Lower leg skin (tissue), 4 donors: Measurements from ENCODE around the gene CBX3. TPM values are rescaled to one million over a fixed set of nuclear protein-coding genes. Genes with fewer than 3 reads are reported as not detected.
"Not testable (repeated sequence)": the region's sequence is repeated elsewhere in the genome, so short reads cannot be mapped to it uniquely, and the experiment has no call there.

Experiments used
- DNase-seq, 2 donors: peaks; one replicate each; pipeline ENCODE4 v3.0.0-alpha.2; 2019; ENCODE audit warnings: low spot score in 2 of 2
- H3K4me3 ChIP-seq: fragments of 200-600 bp; sonication (generic); 2 replicates; pipeline ENCODE4 v1.5.1; 2017; ENCODE audit warnings: mild to moderate bottlenecking, low read depth; ENCODE audit not compliant: poor library complexity, severe bottlenecking
- POLR2A ChIP-seq, 2 donors: fragments of 450-650 bp; IDR thresholded peaks; one replicate each; pipeline ENCODE4 v1.6.1; 2016 to 2017; ENCODE audit warnings: antibody characterized with exemption in 2 of 2, mild to moderate bottlenecking in 1 of 2, moderate library complexity in 1 of 2
- WGBS, 2 donors: methylation state at CpG; one replicate each; pipeline ENCODE4 v1.1.5; 2018; 5-methylcytosine and 5-hydroxymethylcytosine counted together
- intact Hi-C: fragments of 100-400 bp; cut with DNase I; formaldehyde crosslinking; loops from one replicate; pipeline ENCODE4 v1.15.0; 2023; ENCODE audit warnings: low total_unique reads
- total RNA-seq, 4 donors: library from RNA; depleted of rRNA; stranded (reverse); fragments of >200 nt; gene quantifications; one replicate each; pipeline ENCODE4 v1.1.0, GENCODE V29; 2016
- TF ChIP-seq, protein P1 (sequence below), 3 donors: fragments of 450-650 bp; IDR thresholded peaks; one replicate each; pipeline ENCODE4 v1.5.1; 2016; ENCODE audit warnings: antibody characterized with exemption in 3 of 3, mild to moderate bottlenecking in 3 of 3, moderate library complexity in 2 of 3

The CBX3 gene
- total RNA-seq, 4 donors from 2014 or later: 43.1 to 60.5 (median 51.9) TPM

DNA sequence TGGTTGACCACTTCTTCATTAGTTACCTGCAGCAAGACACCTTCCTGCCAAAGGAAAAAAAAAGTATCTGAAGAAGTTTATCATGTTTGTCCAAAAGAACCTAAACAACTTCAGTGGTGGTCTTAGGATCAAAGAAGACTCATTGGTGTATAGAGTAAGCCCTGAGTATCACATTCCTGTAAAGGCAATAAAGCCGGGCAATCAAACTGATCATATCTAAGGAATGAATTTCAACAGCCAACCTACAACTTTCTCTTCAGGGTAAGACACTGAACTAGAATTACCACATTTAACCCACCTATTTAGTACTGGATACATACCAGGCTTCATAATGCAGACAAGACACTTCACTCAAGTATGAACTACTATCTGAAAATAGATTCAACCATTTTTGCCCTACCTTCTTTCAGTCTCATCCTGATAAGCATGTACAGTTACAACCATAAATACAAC, 11.1 kb upstream of the CBX3 start:
- no peak overlapping the region for H3K4me3 ChIP-seq
- no peak for TF ChIP-seq POLR2A (IDR thresholded peaks at IDR 0.05)
- TF ChIP-seq, protein P1, sequence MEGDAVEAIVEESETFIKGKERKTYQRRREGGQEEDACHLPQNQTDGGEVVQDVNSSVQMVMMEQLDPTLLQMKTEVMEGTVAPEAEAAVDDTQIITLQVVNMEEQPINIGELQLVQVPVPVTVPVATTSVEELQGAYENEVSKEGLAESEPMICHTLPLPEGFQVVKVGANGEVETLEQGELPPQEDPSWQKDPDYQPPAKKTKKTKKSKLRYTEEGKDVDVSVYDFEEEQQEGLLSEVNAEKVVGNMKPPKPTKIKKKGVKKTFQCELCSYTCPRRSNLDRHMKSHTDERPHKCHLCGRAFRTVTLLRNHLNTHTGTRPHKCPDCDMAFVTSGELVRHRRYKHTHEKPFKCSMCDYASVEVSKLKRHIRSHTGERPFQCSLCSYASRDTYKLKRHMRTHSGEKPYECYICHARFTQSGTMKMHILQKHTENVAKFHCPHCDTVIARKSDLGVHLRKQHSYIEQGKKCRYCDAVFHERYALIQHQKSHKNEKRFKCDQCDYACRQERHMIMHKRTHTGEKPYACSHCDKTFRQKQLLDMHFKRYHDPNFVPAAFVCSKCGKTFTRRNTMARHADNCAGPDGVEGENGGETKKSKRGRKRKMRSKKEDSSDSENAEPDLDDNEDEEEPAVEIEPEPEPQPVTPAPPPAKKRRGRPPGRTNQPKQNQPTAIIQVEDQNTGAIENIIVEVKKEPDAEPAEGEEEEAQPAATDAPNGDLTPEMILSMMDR (IDR thresholded peaks at IDR 0.05): no peak
- intact Hi-C loops: no loop called here
- DNase-seq: no peak
- 67 to 69% methylated on average over 1 of the region's 1 CpG for WGBS, 2 donors

DNA sequence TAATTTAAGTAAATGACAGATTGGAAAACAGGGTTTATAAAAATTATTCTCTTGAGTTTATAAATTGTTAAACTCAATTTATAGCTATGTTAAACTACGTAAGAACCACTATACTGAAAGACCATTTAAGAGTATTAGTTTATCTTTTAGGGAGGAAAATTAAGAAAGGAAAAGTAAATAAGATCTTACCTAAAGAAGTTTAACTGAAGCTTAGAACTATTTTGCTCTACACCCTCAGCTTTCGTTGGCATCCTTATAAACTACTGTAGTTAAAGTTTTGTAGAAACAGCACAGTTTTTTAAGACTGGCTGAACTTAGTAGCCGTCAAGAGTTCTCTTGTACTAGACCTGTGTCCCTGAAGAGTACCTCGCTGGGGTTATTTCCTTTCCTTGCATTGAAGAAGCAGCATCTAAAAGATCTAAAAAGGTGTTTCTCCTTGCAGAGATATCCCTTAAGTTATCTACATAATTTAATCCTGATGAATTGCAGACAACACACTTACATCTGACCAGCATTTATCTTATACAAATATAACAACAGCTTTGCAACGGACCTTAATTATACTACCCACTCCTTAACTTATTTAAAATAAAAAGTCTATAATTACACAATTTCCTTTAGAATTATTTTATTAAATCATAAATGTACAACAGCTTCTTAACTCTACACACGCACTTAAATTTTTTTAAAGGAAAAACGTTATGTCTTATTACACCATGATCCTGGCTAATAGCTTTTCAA, 10.1 kb upstream of the CBX3 start:
- TF ChIP-seq, protein P1 (IDR thresholded peaks at IDR 0.05): no peak
- no peak for TF ChIP-seq POLR2A (IDR thresholded peaks at IDR 0.05)
- intact Hi-C loops: no loop called here
- 81 to 83% methylated on average over 7 of the region's 7 CpGs for WGBS, 2 donors
- no peak for DNase-seq
- no peak overlapping the region for H3K4me3 ChIP-seq

DNA sequence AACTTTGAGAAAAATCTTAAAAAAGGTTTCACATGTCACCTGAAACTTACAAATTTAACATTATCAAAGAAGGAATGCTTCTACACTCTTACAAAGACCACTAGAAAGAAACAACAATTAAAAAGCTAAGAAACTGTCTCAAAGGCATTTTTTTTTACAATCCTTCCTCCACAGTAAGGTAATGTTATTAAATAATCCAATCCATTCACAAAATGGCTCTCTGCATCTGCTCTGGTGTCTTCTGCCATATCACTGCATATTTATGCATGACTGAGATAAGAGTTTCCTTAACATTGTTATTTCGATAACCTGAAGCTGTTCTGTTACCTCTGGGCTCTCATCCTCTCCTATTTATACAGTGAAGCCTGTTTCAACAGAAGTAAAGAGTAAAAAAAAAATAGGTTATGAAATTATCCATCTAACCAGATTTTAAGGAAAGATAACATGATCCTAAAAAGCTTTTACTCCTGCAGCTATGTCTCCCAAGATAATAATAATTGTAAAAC, 9.5 kb upstream of the CBX3 start:
- intact Hi-C loops: no loop called here
- no peak for TF ChIP-seq POLR2A (IDR thresholded peaks at IDR 0.05)
- no peak for DNase-seq
- 67 to 68% methylated on average over 1 of the region's 1 CpG for WGBS, 2 donors
- no peak overlapping the region for H3K4me3 ChIP-seq

DNA sequence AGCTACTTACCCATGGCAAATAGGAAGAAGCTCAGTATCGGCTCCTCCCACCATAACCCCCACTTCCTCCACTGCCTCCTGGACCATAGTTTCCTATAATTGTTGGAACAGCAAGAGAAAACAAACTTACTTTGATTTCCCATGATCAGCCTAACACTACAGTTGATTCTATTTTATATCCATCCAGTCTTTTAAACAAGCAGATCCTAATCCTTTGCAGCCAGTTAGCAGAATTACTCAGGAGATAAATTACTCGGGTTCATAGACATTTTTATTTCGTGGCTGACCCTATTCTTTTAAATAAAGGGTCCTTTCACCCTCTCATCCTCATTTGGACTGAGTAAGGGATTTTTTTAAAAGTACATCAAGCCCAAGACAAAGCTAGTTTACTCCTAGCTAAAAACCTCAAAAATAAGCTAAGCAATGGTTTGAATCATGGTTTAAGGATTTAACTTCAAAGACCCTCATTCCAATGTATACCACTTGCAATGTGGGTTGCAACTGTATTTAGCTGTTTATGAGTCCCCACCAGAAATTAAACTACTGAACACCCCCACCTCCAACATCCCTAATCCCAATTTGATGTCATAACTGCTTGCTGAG, 9.0 kb upstream of the CBX3 start:
- no peak for DNase-seq
- TF ChIP-seq POLR2A (IDR thresholded peaks at IDR 0.05): no peak
- TF ChIP-seq, protein P1 (IDR thresholded peaks at IDR 0.05): no peak
- H3K4me3 ChIP-seq: no peak overlapping the region
- 77 to 78% methylated on average over 3 of the region's 3 CpGs for WGBS, 2 donors
- intact Hi-C loops: no loop called here

DNA sequence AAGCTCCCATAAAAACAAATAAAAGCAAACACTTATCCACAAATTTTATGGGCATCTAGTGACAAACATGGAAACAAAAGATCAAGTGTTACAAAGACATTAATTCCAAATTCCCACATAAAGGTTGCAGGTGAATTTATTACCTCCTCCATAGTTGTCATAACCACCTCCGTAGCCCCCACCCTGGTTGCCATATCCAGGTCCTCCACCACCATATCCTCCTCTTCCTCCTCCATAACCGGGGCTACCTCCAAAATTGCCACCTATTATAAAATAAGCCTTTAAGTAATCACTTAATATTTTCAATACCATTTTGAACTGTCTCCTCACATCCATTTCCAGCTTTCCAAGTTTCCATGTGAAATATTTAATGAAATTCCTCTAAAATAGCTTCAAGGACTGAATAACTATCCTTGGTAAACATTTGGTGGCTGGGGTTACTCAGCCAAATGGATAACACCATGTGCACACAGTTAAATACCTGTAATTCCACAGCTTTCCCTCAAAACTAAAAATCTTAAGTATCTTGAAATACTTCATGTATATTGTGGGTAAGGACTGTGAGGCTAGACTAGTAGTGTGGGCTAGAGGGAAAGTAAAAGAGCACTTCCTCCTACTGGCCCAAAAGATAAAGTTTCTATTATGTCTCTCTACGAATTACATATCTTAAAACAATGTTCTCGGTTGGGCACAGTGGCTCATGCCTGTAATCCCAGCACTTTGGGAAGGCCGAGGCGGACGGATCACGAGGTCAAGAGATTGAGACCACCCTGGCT, 7.9 kb upstream of the CBX3 start:
- WGBS, 2 donors: 80 to 82% methylated on average over 8 of the region's 8 CpGs
- no peak for TF ChIP-seq POLR2A (IDR thresholded peaks at IDR 0.05)
- TF ChIP-seq, protein P1 (IDR thresholded peaks at IDR 0.05): no peak
- no peak for DNase-seq
- H3K4me3 ChIP-seq: no peak overlapping the region
- intact Hi-C loops: no loop called here

DNA sequence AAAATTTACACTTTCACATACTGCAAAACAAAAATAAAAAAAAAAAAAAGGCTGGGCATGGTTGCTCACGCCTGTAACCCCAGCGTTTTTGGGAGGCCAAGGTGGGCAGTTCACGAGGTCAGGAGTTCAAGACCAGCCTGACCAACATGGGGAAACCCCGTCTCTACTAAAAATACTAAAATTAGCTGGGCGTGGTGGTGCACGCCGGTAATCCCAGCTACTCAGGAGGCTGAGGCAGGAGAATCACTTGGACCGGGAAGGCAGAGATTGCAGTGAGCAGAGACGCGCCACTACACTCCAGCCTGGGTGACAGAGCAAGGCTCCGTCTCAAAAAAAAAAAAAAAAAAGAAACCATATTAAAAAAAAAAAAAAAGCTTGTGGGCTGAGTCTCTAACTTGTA, 6.8 kb upstream of the CBX3 start:
- 67% methylated on average over 11 of the region's 11 CpGs for WGBS, 2 donors
- DNase-seq, intact Hi-C loops, H3K4me3 ChIP-seq: not testable (repeated sequence)
